HPDE6-E6E7 (cell line): Measurements from ENCODE around the gene CAB39L.
"Not testable (repeated sequence)": the region's sequence is repeated elsewhere in the genome, so short reads cannot be mapped to it uniquely, and the experiment has no call there.

Experiments
- DNase-seq: peaks from one replicate; pipeline ENCODE4 v3.0.0; 2011; ENCODE audit warnings: missing footprints; ENCODE audit errors: extremely low spot score

CAB39L gene

DNA sequence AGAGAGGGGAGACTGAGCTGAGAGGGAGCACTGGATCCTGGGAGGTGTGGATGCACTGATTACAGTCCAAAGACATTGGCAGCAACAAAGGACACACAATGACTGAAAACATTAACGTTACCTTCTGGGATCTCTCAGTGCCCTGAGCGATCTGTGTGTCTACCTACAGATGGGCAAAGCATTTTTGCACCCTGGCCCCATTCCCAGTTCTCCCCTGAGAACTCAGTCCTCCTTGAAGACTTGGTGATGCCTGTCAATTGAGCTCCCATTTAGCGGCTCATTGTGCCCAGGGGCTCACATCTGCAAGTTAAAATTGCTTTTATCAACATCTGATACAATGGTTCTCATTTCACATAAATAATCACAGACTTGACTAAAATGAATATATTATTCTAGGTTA, 133.6 kb downstream of the CAB39L start:
- DNase-seq = no peak

DNA sequence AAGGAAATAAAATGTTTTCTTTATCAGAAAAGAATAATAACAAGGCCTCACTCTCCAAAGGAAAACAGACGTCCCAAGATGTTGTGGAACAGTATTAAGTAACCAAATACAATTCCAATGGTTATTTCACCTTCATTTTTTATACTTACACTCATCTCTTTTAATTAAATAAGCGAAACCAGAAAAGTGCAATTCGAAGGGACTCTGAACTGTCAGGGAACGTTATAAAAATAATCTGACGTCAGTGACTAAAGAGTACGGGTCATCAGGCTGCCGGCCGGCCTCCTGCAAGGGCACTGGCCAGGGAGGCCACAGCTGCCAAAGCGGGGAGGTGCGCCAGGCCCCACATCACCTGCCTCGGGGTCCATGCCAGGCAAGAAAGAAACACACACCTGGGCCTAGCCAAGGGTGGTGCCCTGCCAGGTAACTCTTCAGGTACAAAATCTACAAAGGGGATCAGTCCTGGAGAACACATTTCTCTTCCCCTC, 134.9 kb downstream of the CAB39L start:
- DNase-seq = no peak

DNA sequence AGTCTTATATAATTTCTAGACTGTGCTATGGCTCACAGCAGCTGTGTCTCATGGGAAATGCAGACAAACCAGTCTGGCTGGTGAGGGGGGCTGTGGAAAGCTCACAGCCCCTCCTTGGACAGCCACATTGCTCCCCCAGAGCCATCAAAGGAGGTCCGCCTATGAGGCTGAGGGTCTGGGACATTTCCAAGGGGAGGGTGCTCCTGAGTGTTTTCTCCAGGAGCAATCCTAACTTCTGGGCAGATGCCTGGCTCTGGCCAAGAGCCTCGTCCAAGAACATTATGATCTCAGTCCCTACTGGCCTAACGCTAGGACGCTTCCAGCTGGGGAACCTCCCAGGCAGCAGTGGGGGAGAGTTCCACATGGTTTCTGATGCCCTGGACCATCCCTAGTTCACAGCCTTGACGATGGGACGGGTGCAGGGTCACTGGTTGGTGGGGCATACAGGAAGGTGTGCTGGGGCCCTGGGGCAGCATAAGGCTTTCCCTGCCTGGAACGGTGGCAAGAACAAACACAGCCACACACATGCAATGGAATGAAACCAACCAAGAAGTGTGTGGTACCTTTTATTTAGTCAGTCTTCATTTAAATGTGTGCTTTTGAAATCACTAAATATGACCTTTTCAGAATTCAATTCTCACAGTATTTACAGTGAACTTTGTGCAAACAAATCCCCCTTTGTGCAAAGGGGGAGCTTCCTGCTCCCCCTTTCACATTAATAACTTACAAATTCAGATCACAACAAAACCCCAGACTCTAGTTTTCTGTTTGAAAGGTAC, 135.6 kb downstream of the CAB39L start:
- no peak for DNase-seq

DNA sequence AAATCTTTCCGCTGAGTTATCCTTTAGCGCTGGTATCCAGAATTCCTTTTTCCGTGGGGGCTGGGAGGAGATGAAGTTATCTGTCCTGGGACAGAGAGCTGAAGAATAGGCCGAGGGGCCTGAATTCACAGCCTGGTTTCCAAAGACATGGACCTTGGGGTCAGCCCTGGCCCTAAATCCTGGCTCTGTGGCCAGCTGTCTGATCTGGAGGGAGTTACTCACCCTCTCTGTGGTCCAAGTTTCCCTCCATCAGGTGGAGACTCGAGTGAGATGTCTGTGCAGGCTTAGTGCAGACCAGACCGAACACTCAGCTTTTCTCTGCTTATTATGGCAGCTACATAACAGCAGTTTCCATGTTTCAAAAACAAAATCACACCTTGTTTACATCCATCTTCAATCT, 136.5 kb downstream of the CAB39L start:
- DNase-seq = no peak

DNA sequence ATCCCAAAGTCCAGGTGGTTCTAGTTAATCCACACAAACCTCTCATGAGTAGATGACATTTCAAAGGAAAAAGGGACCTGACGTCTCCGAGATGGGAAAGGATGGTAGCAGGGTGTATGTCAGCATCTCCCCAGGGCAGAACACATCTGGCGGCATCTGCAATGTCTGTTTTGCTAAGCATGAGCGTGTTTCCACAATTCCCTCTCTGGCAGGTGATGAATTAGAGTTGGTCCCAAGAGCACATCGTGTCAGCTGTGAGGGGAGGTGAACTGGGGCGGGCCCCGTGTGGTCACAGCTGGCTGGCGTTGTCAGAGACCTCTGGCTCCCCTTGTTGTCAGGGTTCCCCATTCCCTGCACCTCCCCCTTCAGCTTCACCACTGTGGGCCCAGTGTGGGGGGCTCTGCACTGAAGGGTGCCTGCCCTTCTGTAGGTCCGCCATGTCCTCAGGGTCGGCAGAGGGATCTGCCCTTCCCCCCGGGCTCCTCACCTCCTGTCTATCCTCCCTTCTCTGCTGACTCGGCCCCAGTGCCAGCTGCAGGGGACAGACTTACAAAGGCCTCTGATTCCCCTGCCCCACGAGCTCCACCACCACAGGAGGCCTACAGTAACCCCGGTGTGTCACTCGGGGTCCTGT, 138.0 kb downstream of the CAB39L start:
- no peak for DNase-seq

DNA sequence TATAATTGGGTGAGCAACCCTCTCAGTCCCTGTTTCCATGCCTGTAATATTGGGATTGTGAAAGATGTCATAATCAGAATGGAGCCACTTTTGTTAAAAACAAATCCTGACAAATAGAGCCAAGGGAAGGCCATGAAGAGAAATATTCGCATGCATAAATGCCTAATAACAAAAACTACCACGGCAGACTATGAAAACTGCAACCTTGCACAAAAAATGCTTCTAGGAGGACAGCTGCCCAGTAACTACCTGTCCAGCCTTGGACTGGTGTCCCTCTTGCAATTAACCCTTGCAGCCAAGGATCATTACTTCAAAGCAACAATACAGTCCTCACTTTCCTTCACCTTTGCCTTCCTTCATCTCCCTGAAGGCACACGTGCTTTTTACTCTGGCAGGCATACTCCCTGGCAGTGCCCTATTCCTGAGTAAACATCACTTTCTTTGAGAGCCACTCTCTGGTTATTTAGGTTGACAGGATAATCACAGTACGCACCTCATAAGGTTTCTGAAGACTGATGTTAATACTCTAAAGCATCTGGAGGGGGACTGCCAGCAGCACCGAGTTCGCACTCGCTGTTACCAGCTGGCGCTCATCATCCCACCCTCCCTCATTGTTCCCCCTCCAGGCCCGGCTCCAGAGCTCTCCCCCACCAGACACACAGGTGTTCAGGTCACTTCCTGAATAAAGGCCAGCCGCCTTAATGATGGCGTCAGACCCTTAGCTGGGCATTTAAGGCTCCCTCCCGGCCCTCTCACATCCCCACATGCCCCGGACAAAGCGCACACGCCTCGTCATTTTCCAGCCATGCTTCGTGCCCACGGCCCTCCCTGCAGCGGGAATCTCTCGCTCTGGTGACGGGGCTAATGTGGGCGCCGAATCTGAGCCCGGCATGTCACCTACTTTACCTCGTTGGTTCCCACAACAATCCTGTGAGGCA, 138.8 kb downstream of the CAB39L start:
- no peak for DNase-seq

DNA sequence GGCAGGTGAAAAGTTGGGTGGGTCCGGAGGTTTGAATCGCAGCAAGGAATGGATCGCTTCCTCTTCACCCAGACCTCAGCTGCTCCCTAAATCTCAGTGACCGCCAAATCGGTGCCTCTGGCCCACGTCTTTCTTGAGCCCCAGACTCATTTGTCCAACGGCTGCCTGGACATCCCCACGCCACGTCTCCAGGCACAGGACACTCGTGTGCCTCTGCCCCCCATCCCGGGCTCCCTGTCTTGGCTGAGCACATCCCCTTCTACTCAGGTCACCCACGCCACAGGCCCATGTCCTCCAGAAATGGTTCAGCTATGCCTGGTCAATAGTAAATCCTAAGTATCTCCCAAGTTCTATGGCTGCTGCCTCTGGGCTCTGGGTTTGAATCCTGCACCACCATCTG, 139.5 kb downstream of the CAB39L start:
- DNase-seq = no peak

DNA sequence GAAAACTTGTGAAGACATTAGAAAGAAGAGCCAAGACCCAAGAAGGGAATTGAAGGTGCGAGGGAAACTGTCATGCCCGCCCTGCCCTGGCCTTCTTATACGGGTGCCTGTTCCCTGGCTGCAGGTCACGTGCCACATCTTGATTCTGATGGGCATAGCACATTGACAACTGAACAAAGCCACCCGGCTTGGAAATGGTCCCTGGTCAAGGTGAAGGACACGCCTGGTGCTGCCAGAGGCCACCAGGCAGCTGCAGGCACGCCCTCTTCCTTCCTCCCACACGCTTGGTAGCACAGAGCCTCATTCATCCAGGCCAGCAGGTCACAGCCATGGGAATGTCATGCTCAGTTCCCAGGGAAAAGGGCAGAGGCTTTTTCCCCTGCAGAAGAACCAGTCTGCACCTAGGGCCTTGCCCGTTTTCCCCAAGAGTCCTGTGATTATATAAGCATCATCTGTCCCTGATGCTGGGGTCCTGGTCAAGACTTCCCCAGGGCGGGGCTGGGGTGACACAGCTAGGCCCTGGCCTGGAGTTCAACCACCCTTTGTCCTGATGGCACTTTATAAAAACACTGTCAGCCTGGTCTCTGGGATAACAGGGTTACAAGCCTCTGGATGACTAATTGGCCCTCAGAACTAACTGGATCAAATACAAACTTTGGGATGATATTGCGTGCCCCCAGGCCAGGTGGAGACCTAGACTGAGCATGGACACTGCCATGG, 140.2 kb downstream of the CAB39L start:
- no peak for DNase-seq

DNA sequence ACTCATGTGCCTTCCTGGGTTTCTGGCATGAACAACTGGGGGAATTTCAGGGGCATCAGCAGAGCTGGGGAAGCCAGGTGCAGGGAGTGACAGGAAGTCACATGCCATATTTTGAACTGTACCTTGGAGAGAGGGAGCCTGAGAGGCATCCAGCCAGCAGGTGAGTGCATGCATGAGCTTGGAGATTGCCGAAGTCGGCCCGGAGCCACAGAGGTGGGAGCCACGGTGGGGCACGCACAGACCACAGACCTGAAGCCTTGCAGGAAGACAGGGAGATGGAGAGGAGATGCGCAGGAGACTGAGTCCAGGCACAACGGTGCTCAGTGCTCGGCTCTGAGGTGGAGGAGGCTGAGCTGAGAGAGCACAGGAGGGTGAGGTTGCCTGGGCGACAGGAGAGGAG, 141.0 kb downstream of the CAB39L start:
- no peak for DNase-seq

DNA sequence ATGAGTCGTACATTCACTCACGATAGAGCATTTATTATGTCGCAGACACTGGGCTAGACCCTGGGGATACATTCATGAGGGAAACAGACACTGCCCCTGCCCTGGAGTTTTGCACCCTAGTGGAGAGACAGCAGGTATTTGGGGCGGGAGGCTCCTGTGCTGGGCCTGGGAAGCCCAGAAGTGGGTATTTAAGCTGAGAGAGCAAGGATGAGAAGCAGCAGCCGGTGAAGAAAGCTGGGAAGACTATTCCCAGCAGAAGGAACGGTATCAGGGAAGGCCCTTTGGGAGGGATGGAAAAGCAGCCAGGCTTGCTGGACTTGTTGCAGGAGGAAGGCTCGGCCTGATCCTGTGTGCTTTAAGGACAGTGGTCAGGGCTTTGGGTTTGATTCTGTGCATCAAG, 141.6 kb downstream of the CAB39L start:
- no peak for DNase-seq

DNA sequence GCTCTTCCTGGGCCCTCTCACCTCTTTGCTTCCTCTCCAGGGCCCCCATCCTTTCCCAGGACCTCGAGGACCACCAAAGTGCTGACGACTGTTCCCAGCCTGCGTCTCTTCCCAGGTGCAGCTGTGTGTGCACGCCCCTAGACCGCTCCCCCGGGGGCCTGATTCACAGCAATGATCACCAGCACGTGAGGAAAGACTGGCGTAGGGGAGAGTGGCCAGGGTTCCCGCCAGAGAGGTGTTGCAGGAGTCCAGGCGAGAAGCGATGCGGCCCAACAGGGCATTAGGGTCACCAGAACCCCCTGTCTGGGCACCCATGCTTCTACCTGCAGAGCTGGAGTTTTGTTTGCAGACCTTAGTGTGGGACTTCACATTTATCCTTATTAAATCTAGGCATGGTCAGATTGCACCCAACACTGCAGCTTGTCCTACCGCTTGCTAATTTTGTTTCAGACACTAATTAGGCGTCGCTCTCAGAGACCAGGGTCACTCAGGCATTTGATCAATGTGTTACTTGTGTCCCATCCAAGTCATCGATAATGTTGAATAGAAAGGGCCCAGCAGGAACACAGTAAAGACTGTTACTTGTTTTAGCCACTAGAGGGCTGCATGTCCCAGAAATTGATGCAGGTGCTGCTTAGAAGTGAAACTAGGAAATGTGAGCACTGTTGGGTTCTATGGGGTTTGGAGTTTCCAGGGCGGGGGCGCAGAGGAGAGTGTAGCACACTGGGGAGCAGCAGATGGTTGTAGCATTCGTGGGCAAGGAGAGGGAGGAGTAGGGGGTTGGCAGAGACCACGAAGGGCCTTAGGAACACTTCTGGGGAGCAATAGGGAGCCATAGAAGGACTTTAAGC, 142.9 kb downstream of the CAB39L start:
- DNase-seq = peak; percentile 4

DNA sequence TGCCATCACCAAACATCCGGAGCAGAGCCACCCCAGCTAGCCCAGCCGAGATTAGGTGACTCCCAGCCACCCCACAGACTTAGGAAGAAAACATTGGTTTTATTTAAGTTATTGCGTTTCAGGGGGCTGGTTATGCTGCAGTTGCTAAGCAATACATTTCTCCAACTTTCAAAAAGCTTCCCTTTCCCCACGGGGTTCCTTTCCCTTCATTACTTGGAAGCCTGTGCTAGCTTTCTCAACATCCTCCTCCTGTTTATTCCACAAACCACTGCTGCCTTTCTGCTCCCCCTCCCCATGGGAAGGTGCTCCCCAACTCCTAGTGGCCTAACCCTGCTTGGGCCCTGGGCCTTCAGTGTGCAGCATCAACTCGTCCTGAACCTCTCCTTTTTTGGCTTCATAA, 143.6 kb downstream of the CAB39L start:
- no peak for DNase-seq

DNA sequence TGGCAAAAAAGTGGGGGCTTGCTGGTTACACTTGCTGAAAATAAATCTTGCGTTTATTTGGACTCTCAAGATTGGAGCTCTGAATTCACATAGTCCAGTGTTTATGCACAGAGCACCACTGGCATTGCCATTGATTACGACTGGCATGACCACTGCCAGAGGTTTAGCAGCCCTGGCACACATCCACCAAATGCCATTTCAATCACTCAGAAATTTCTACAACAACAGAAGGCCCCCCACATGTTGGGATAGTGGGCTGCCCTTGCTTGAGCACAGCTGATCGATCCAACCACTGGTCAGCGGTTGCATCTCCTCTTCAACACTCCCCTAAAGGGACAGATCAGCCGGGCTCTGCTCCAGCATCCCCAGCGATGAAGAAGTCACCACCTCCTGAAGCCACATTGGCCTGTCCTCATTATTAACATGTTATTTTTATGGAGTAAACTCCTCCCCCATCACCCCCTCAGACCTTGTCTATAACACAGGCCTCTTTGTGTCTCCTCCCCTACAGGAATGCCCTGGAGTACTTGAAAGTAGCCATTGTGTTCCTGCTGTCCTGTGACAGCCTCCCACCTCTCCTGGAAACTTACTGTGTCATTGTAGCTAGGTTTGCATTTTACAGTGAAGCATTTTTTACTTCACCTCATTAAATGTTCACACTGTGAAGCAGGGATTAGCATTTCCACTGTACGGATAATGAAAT, 144.8 kb downstream of the CAB39L start:
- DNase-seq = no peak

DNA sequence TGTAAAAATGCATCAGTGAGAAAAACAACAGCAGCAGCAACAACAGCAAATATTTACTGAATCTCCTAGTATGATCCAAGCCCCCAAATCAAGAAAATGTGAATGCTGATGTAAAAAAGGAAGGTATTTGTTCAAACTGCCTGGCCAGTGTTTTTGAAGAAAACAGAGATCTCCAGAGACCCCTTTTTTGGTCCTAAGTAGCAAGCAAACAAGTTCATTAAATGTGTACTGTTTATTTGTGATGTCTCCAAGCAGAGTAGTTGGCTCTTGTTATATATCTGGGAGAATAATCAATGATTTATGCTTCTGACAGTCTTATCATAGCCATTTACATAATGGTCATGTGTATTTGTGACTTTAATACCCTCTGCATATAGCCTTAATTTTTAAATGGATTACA, 145.4 kb downstream of the CAB39L start:
- no peak for DNase-seq

DNA sequence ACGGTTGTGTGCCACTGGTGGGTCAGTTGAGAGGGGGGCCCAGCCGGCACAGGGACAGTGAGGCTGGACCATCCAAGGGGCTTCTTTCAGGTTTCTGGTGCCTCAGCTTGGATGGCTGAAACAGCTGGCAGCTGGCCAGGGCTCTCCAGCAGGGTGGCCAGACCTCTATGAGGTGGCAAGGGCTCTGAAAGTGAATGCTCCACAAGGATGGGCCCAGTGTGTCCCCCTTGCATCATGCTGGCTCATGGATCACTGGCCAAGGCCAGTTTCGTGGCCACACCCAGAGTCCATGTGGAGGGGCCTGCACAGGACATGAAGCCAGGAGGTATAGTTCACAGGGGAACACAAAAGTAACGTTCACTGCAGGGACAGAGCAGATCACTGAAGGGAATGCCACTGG, 146.5 kb downstream of the CAB39L start:
- DNase-seq = no peak

DNA sequence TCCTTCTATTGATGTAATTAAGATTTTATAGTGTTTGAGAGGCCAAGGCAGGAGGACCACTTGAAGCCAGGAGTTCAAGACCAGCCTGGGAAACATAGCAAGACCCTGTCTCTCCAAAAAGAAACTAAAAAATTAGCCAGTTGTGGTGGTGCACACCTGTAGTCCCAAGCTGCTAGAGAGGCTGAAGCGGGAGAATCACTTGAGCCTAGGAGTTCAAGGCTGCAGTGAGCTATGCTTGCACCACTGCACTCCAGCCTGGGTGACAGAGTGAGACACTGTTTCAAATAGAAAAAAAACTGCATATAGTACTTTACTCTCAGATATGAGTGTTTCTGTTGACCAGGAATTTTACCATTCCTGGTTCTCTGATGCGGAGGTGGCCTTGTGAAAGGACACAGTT, 147.2 kb downstream of the CAB39L start:
- no peak for DNase-seq

DNA sequence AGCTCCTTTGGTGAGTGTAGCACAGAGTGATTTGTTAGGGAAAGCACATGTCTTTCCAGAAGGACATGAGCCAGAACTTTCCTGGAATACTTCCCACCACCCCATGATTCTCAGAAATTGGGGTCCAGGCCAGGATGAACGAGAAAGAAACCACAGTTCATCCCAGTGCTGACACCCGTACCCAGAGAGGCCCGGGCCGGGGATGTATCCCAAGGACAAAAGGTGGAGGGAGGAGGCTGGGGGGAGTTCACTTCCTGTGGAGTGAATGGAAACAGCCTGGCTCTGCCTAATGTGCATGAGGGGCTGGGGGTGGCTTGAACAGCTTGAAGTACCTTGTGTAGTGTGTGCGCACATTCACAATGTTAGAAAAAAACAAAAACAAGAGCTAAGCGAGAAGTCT, 148.6 kb downstream of the CAB39L start:
- no peak for DNase-seq

DNA sequence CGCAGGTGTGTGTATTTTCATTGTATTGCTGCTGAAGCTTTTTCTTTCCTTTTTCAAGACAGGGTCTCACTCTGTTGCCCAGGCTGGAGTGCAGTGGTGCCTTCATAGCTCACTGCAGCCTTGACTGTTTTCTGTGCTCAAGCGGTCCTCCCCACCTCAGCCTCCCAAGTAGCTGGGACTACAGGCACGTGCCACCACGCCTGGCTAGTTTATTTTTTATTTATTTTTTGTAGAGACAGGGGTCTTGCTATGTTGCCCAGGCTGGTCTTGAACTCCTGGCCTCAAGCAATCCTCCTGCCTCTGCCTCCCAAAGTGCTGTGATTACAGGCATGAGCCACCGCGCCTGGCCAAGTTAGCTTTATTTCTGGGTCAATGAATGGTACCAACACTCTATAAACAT, 149.1 kb downstream of the CAB39L start:
- DNase-seq = not testable (repeated sequence)

DNA sequence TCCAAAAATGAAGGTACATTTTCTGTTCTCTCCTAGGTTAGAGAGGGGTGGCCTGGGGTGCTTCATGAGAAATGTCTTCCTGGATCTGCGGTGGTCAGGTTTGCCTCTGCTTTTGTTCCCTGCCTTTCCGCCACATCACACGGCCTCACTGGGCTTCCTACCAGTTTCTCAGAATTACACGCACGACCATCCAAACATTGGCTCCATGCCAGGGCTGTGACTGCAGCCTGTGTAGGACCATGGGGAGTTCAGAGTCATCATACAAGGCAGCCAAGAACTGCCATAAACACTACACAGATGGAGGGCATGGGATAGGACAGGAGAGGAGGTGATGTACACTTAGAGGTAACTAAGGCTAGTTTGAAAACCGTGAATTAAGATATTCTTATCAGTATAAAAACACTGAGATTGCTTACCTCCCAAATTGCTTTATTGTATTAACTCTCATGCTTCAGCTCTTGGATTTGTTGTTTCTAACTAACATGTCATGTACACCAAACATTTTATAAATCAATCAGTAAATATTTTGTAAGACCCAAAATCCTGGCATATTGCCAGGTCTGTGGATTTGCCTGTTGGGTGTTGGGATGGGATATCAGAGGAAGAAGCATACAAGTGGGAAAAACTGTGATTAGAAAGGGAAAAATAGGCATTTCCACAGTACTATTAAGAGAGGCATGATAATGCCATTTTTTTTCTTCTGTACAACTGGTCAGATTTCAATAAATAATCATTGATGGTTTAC, 150.9 kb downstream of the CAB39L start:
- DNase-seq = no peak
